Renal cortical epithelial cell (primary cell): Measurements from ENCODE around the gene CDK6. TPM values are rescaled to one million over a fixed set of nuclear protein-coding genes. Genes with fewer than 3 reads are reported as not detected.

Experiments
- DNase-seq: peaks from one replicate; pipeline ENCODE4 v3.0.0-alpha.2; 2011; ENCODE audit warnings: low read depth
- total RNA-seq: library from RNA; depleted of rRNA; stranded (reverse); fragments of >200 nt; gene quantifications from 2 replicates; pipeline ENCODE4 v1.2.3, GENCODE V29; 2014

The CDK6 gene
- total RNA-seq, 1 donor from 2014 or later: 138 TPM

DNA sequence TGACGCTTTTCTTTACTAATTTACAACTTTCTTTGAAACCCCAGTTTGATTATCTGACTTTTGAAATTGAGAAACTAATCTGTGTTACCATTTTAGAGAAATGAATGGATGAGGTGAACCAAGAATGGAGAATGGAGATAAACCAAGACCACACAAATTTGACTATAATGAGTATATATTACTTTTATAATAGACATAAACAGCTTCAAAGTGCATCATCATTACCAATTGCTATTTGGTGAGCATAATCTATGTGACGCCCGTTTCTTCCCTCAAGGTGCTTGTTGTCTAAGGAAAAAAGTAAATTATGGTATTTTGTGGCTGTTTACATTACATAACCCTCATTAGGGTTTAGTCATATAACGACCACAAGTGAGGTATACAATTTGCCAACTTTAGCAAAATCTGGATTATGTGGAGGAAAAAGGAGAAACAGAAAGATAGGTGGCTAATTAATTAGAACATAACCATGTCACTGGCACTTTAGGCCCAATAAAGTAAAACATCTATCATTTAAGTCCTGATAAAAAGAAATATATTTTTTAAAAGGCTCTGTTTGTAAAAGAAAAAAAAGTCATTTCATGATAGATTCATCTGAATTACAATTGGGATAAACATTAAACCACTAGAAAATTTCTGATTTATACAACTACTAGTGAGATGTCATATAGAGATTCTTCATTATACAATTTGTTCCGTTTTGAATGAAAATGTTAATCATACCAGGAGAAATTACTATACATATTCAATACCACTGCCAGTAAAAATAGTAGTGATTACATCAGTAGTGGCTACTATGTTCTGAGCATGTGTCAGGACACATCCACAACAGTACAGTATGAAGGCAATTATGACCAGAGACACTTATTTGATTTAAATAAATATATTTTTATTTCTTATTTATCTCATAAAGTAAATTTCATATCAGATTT lies 128.0 kb downstream of the CDK6 start:
- no peak for DNase-seq

DNA sequence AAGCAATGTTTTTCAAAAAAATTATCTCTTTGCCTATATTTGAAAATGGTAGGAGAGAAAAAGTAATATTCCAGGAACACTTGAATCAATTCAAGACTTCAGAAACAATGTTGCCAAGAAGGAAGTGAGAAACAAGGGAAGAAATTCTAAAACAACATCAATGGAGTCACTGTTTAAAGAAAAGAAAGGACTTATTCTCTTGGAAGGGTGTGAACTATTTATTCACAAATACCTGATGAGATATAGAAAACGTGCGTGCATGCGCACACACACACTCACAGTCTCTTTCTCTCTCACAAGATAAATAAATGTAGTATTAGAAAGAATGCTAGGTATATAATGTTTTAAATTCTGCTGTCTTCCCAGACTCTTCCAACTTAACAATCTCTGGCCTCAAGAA lies 128.9 kb downstream of the CDK6 start:
- DNase-seq: no peak

DNA sequence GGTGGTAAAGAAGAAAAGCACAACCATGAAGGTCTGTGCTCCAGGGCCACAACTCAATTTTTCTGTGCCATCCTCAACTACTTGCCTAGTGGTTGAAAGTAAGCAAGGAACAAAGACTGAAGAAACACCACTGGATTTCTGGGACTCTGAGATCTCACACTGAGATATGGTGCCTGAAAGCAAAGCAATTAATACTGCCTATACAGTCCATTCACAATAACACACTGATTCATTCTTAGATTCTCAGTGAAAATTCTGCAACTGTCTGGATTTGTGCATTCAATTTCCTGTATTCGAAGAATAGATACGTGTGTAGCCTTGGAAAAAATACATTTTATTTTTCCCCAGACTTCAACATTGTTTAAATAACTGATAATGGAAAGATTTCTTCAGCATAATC lies 129.8 kb downstream of the CDK6 start:
- DNase-seq: no peak

DNA sequence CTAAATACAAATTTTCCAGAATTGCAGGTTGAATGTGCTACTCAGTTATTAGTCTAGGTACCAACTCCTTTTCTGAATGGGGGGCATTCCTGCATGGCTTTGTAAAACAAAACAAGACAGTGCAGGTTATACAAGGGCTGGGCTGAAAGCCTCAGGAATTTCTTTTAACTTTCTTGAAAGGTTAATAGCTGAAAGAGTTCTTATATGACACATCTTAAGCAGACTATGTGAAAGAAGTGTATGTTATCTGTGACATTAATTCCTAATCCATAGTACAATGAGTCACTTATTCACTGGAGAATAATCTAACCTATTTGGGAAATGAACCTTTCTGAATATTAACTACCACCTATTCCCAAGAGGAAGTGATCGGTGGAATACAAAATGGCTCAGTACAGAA lies 130.5 kb downstream of the CDK6 start:
- peak; percentile 79 for DNase-seq

DNA sequence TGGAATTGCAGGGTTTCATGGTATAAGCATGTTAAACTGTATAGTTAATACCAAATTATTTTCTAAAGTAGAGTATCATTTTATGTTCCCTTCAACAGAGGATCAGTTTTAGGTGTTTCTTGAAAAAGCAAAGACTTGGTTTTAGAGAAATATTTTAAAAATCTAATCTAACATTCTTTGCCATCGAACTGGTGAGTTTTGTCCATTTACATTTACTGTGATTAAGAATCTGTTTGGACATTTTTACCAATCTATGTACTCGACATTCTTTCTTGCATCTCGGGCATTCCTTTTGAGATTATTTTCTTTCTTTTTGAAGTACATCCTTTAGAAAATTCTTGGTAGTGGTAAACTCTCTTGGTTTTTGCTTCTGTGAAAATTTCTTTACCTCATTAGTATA lies 131.5 kb downstream of the CDK6 start:
- DNase-seq: no peak

DNA sequence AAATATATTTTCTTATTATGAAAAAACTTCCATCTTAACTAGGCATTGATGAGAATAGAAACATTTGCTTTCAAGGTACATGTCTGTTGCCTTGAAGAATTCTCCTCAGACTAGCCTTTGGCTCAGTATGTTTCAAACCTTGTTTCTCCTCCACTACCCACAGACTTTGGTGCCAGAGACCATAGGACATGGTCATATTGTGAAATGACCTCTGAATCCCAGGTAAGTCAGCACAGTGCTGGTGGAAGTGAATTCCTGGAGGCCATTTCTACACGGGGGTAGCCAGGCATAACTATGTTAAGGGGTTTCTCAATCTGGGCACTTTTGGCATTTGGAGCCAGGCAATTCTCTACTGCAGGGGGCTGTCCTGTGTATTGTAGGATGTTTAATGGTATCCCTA lies 133.8 kb downstream of the CDK6 start:
- DNase-seq: peak; percentile 22

DNA sequence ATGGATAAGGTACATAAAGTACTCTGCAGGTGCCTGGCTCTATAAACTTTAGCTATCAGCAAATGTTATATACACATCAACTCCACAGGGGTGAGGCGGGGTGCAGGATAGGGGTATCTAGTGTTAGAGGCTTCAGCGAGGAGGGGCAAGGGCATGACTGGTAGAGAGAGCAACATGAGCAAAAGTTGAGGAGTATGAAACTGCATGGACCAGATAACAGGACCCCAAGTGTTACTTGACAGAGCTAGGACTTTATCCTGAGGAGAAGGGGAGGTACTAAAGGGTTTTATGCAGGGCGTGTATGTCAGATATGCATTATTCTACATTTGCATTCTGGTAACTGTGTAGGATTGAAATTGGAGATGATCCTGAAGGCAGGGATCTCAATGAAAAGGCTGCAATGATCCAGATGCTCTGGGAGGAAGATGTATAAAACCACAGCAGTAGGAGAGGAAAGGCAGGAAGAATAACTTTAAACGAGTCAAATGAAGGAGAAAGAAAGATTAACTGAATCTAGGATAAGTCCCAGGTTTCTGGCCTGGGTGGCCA lies 136.3 kb downstream of the CDK6 start:
- DNase-seq: no peak

DNA sequence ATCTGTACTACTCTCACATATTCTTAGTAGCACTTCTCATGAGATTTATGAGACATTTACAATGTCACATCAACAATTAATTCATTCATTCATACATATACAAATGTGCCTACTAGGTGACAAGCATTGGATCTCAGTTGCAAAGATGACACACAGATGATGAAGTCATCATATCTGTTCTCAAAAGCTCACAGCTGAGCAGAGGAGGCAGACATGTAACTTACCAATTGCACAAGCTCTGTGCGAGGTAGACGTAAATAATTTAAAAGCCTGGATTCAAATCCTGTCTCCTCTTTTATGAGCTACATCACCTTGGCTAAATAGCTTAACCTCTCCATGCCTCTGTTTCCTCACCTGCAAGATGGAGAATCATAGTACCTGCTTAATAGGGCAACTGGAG lies 136.8 kb downstream of the CDK6 start:
- DNase-seq: peak; percentile 19

DNA sequence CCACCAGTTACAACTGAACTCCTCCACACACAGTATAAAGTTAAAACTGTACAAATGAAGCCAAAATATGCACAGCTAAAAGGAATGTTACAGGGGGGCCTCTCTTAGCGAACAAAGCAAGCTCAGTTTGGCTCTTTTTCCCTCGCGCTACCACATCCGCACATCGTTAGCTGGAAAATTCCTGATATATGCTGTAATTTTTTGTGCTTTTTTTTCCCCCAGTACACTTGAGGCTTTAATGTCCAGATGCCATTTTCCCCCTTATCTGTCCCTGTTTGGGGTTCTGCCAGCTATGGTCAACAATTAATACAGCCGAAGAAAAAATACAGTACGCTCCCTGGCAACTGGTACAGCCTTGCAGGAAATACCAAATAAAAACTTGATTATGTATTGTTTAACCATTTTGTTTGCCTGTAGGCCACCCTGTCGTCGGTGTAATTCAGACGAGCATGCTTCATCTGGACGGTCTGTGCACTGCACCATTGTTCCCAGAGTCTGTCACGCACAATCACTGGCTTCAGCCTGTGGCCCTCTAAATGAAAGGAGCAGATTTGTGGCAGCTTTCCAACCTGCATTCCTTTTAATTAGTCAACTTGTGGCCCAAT lies 138.0 kb downstream of the CDK6 start:
- DNase-seq: peak; percentile 86

DNA sequence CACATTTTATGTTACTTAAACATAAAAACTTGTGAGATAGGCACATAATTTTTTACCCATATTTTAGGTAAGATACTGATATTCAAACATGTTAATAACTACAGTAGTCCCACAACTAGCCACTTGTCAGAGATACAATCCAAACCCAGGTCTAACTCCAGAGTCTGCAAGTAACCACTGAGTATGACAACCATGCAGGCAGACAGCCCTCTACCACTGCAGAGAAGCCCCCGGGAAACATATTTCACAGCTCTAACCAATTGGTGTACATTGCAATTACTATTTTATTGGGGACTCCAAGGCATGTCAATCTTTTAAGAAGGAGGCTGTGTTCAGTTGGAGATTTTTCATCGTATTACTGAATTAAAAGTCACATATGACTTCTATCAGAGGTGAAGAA lies 139.0 kb downstream of the CDK6 start:
- DNase-seq: no peak

DNA sequence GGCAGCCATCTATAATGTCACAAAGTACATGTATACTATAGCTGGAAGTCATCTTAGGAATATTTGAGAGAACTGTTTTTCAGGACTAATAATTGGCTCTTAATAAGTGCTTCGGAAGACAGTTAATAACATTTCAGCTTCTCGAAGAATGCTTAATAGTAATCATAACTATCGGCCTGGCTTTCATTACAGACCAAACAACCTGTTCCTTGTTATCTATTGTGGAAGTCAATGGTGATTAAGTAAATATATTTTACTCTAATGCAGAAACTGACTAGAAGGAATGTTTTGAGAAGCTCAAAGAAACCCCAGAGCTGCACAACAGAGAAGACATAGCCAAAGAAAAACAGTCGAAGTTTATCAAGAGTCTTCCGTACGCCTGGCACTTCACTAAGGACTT lies 139.4 kb downstream of the CDK6 start:
- no peak for DNase-seq

DNA sequence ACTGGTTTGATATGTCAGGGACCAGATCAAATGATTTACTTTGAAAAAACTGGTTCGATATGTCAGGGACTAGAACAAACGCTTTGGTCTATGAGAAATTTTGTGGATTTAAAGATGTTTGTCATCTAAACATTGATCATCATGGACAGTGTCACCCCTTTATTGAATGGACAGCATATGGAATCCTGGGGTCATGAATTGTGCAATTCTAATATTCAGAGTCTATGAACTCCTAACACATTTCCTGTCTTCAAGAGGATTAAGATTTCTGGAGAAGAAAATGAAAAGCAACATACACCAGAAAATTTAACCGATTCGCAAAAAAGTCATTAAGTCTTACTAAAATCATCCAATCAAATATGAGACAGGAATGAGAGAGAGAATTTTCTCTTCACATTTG lies 139.8 kb downstream of the CDK6 start:
- no peak for DNase-seq

DNA sequence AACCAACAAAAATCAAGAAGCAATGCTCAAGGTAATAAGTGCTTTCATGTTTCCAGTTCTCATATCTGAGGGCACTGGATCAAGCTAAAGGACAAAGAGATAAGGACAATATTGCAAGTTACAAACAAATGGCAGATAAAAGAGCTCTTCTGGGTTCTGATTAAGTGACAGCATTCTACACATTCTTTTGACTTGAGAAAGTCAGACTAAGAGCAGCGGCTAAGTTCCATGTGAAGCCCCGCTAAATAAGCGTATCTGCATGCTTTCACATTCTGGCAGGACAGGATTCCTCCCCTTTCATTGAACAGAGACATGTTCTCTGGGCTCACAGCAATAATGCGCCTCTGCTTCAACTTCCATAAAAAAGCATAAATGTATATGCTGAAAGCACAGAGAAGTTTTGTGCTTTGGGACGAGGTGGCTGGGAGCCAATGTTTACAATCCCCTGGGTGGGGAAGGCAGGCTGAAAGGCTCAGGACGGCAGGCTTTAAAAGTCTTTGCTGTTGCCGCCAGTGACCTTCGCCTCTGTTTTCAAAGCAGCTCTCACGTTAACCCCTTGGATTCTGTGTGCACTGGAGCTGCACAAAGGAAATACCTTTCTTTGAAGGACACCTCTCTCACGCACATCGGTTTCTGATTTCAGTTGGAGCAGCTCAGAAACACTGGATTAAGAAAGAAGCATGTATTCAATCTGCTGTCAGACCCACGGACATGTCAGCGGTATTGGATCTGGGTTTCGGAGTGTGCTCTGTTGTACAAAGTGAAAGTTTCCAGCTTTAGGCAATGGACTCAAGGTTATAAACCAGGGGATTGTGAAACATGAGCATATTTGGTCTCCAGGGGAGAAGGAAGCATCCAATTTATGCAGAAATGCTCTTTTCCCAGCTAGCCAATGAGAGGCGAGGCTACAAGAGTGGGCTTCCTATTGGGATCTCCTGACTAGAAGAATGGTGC lies 140.8 kb downstream of the CDK6 start:
- peak; percentile 93 for DNase-seq

DNA sequence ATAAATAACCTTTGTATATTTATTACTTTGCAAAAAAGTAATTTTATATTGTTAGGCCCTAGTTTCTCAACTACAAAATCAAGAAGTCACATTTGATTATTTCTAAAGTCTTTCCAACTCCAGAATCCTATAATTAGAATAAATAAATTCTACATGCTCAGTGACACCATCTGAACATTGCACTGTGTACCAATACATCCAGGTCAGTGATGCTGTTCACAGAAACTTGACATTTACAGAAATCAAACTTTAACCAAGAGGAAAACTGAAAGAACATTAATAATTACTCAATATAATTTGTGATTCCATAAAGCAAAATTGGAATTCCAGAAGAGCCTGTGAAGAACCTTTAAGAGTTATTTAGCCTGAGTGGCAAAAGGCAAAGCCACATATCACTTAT lies 142.2 kb downstream of the CDK6 start:
- no peak for DNase-seq

DNA sequence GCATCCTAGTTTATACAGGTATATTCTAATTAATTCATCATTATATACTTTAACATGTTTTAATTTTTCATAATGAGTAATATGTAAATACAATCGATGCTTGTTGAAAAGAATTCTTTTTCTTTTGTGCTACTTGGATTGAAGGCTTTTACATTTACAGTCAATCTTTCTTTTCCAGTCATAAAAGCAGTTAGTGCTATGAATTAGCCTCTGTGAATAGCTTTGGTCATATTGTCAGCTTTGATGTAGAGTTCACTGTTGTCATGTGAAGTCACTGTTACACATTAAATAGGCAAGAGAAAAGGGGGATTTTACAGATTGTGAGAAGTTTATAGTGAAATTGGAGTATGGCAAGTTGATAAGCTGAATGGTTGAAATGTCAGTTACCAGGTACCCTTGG lies 142.9 kb downstream of the CDK6 start:
- no peak for DNase-seq

DNA sequence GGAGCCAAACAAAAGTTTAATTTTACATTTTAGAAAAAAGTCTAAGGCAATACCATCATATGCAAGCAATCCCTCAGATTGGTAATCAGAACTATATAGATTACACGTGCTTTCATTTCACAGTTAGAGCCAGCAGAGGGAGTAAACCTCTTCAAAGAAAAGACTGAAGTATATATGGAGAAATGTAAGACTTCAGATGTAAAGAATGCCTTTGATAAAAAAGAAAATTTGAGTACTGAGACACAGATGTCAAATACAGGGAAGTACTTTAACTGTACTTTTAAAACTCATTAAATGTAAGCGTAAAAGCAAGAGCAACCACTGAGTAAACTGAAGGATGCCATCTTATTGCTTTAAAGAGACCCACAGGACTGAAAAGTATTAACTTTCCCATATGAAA lies 144.8 kb downstream of the CDK6 start:
- DNase-seq: peak; percentile 64

DNA sequence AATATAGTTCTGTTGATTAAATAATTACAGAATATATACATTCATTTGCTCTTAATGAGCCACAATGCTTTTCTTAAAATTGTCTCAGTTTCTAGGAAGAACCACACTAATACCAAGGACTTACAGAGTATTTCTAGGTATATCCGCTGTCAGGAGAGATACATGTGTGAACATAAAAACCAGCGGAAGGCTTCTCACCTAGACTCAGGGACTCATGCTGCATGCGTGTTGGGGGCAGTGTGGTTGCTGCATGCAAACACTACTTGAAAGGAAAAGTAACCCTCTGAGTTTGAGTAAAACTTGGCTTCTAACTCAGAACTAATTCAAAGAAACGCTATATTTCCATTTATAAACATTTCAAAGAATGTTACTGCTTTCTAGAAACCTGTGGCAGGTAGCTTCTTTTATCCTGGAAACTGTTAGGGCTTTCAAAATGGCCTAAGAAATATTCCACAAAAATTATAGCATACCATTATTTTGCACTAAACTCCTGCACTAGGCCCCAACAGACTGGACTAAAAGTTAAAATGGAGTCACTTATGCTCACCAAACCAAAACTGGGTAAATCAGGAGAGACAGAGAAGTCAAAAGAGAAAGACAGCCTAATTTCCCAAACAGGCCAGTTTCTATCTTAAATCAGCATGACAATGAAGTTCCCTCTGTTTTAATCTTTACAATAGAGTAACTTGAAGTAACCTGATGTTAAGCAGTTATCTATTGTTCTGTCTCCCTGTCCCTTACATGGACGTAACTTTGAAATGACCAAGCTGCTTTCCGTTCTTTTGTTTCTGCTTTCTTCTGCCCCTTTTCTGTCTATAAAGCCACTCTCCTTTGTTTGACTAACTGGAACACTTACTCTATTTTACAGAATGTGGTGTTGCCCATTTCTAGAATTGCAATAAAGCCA lies 151.0 kb downstream of the CDK6 start:
- DNase-seq: no peak

DNA sequence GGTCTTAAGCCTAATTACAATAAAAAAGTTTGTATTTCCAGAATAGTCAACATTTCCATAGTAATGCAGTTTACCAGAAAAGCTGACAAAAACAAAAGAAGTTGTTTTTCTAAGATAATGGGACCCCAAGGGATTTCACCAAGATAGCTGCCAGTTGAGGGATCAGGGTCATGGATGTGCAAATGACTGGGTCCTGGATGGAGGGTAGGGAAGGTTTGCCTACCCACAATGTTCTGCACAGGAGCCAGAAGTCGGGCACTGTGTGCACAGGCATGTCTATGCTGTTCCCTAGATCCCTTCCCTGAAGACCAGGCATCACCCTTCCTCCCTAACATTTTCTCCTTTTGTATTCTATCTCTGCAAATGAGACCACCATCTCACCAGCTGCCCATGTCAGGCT lies 152.1 kb downstream of the CDK6 start:
- no peak for DNase-seq

DNA sequence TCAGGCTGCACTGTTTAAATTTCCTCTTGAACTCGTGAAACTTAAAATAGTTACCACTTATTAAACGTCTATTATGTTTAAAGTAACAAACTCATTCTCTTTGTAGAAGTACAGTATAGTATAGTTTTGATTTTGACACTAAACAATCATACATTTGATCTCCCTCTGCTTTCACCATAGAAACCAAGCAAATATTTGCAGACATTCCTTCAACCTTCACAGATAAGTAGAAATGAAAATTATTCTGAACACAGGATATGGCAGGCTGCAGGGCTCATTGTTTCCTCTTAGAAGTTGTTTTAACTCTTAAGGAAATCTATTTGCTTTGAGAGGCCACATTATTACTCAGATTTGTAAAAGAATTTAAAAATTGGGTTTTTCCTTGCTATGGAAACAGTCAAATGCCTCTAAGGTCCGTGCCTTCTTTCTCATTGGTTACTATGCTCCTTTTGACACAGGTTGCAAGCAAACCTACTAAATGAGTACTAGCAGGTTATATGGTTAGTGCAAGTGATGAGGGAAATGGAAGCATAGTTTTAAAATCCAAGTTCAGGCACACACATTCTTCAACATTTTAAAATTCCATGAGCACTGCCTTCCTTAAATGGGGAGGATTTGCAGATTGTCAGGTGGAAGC lies 153.4 kb downstream of the CDK6 start:
- DNase-seq: no peak

DNA sequence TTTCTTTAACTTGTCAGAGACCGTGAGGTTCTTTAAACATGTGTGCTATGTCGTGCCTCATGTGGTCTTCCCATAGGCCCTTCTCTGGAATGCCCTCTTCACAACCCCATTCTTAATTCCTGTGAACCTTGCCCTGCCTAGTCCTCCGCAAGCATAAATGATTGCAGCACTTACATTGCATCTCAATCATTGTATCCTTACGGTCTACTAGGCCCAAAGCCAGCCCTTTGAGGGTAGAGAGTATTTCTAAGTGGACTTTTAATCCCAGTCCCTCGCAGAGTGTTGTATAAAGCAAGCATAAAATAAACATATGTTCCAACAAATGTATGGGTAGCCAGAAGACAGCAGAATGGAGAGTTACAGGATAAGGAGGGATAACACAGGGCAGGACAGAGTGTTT lies 154.0 kb downstream of the CDK6 start:
- no peak for DNase-seq
